DOHH2 (cell line): ENCODE data around the gene TBPL1.

Experiments
- H3F3A ChIP-seq: fragments of 200-600 bp; sonication (generic), shearing (Covaris generic); 2 replicates; pipeline ENCODE4 v1.6.0; 2016; ENCODE audit warnings: antibody characterized with exemption, mild to moderate bottlenecking; ENCODE audit not compliant: control insufficient read depth, insufficient read depth
- H3K27ac ChIP-seq: fragments of 200-600 bp; sonication (generic); 2 replicates; pipeline ENCODE4 v1.5.1; 2014; ENCODE audit warnings: low read depth, mild to moderate bottlenecking, low read length, moderate library complexity
- H3K27me3 ChIP-seq: fragments of 200-600 bp; sonication (generic); 2 replicates; pipeline ENCODE4 v1.6.1; 2014; ENCODE audit warnings: mild to moderate bottlenecking, low read length, mixed read lengths; ENCODE audit not compliant: control insufficient read depth
- H3K36me3 ChIP-seq: fragments of 200-600 bp; sonication (generic); 2 replicates; pipeline ENCODE4 v1.6.1; 2014; ENCODE audit warnings: mild to moderate bottlenecking, low read length, moderate library complexity, mixed read lengths; ENCODE audit not compliant: control insufficient read depth
- H3K4me1 ChIP-seq: fragments of 200-600 bp; sonication (generic); 2 replicates; pipeline ENCODE4 v1.6.1; 2014; ENCODE audit warnings: mild to moderate bottlenecking, low read length, mixed read lengths; ENCODE audit not compliant: control insufficient read depth
- H3K4me2 ChIP-seq: fragments of 200-600 bp; sonication (generic); 2 replicates; pipeline ENCODE4 v1.6.0; 2014; ENCODE audit warnings: mild to moderate bottlenecking, low read length, moderate library complexity
- H3K4me3 ChIP-seq: fragments of 200-600 bp; sonication (generic); 2 replicates; pipeline ENCODE4 v1.5.1; 2014; ENCODE audit warnings: mild to moderate bottlenecking, low read length, mixed read lengths
- H3K79me2 ChIP-seq: fragments of 200-600 bp; sonication (generic); 2 replicates; pipeline ENCODE4 v1.6.1; 2014; ENCODE audit warnings: mild to moderate bottlenecking, low read length, mixed read lengths; ENCODE audit not compliant: control insufficient read depth
- H3K9me2 ChIP-seq: fragments of 200-600 bp; sonication (generic); replicated peaks from 2 replicates; pipeline ENCODE4 v1.6.1; 2014; ENCODE audit warnings: mild to moderate bottlenecking, low read length, mixed read lengths; ENCODE audit not compliant: control insufficient read depth
- H3K9me3 ChIP-seq: fragments of 200-600 bp; sonication (generic); 2 replicates; pipeline ENCODE4 v1.6.1; 2014; ENCODE audit warnings: antibody characterized with exemption, low read length, mixed read lengths; ENCODE audit not compliant: control insufficient read depth, insufficient read depth
- H4K20me1 ChIP-seq: fragments of 200-600 bp; sonication (generic); 2 replicates; pipeline ENCODE4 v1.6.0; 2014; ENCODE audit warnings: low read depth, mild to moderate bottlenecking, antibody characterized with exemption, low read length, moderate library complexity; ENCODE audit not compliant: control insufficient read depth, insufficient read depth
- EZH2phosphoT487 ChIP-seq: fragments of 200-600 bp; sonication (generic); IDR thresholded peaks from 2 replicates; pipeline ENCODE4 v1.6.1; 2017; ENCODE audit warnings: borderline replicate concordance, mild to moderate bottlenecking, antibody characterized with exemption, low read length, moderate library complexity, mixed read lengths
- TF ChIP-seq, protein P1 (sequence below): fragments of 200-600 bp; sonication (generic); IDR thresholded peaks from one replicate; pipeline ENCODE4 v1.5.1; 2014; ENCODE audit warnings: antibody characterized with exemption, mild to moderate bottlenecking, low read depth, low read length; ENCODE audit not compliant: poor library complexity, severe bottlenecking

TBPL1 gene

DNA sequence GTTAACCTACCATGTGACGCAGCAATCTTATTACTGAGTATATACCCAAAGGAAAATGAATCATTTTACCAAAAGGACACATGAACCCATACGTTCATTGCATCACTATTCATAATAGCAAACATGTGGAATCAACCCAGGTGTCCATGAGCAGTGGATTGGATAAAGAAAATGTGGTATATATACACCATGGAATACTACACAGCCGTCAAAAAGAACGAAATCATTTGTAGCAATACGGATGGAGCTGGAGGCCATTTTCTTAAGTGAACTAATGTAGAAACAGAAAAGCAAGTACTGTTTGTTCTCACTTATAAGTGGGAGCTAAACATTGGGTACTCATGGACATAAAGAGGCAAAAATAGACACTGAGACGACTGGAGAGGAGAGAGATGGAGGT is 44.2 kb downstream of the TBPL1 start:
- Histone ChIP-seq H3K27me3 (0 out of 2 replicates have a peak, but pooled peaks cover 2% of the 10 kb centered on the region), H3K4me3 (no peak overlapping the region), H3F3A (no peaks in the 10 kb centered on the region), H3K36me3 (no peaks in the 10 kb centered on the region), H3K79me2 (no peaks in the 10 kb centered on the region), H4K20me1 (no peaks in the 10 kb centered on the region), H3K9me3 (no peaks in the 10 kb centered on the region), H3K27ac (no peak overlapping the region), H3K9me2 (no peaks in the 10 kb centered on the region), H3K4me2 (no peak overlapping the region), H3K4me1 (no peaks in the 10 kb centered on the region)
- no peak for TF ChIP-seq EZH2phosphoT487
- TF ChIP-seq, protein P1, sequence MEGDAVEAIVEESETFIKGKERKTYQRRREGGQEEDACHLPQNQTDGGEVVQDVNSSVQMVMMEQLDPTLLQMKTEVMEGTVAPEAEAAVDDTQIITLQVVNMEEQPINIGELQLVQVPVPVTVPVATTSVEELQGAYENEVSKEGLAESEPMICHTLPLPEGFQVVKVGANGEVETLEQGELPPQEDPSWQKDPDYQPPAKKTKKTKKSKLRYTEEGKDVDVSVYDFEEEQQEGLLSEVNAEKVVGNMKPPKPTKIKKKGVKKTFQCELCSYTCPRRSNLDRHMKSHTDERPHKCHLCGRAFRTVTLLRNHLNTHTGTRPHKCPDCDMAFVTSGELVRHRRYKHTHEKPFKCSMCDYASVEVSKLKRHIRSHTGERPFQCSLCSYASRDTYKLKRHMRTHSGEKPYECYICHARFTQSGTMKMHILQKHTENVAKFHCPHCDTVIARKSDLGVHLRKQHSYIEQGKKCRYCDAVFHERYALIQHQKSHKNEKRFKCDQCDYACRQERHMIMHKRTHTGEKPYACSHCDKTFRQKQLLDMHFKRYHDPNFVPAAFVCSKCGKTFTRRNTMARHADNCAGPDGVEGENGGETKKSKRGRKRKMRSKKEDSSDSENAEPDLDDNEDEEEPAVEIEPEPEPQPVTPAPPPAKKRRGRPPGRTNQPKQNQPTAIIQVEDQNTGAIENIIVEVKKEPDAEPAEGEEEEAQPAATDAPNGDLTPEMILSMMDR, result no peak

DNA sequence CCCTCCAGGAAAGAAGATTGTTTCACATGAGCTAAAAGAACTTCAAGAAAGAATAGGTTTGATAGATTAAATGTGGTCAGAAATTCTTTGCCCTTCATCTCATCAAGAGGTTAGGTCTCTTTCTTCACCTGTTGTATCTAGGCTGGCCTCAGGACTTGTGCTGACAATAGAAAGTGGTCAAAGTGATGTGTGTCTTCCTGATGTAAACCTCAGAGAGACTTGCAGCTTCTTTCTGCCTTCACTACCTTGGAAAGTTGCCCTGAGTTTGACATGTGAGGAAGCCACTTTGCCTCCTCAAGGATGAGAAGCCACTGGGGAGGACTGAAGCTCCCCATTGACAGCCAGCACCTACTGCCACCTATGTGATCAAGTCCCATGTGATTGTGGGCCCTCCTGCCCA is 46.3 kb downstream of the TBPL1 start:
- H3K27ac ChIP-seq, result no peak overlapping the region
- no peaks in the 10 kb centered on the region for H4K20me1 ChIP-seq
- no peaks in the 10 kb centered on the region for H3F3A ChIP-seq
- no peaks in the 10 kb centered on the region for H3K9me3 ChIP-seq
- TF ChIP-seq, protein P1, result no peak
- TF ChIP-seq EZH2phosphoT487, result no peak
- H3K27me3 ChIP-seq, result peaks cover 10% of the 10 kb centered on the region
- no peaks in the 10 kb centered on the region for H3K36me3 ChIP-seq
- H3K4me3 ChIP-seq, result no peak overlapping the region
- H3K4me2 ChIP-seq, result no peak overlapping the region
- H3K79me2 ChIP-seq, result no peaks in the 10 kb centered on the region
- H3K4me1 ChIP-seq, result no peaks in the 10 kb centered on the region
- H3K9me2 ChIP-seq, result no peaks in the 10 kb centered on the region

DNA sequence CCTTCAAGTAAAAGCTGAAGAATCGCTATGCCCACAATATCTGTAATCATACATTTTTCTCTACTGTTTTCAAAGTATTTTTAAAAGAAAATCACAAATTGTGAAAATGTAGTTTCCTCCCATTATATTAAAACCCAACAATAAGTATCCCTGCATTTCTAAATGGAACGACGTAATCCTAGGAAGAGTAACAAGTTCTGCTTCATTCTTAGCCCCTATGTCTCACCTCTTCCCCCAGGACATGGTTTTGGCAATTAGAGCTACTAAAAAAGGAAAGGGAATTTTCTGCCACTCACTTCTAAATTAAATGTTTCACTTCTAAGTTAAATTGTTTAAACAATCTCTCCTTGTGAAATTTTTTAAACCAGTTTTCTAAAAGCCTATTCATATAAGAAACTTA is 47.4 kb downstream of the TBPL1 start:
- Histone ChIP-seq H4K20me1 (no peaks in the 10 kb centered on the region), H3K79me2 (no peaks in the 10 kb centered on the region), H3K4me3 (no peak overlapping the region), H3K27ac (no peak overlapping the region), H3K27me3 (peaks cover 10% of the 10 kb centered on the region), H3F3A (no peaks in the 10 kb centered on the region), H3K9me3 (no peaks in the 10 kb centered on the region), H3K9me2 (no peaks in the 10 kb centered on the region), H3K36me3 (no peaks in the 10 kb centered on the region), H3K4me2 (no peak overlapping the region), H3K4me1 (no peaks in the 10 kb centered on the region)
- TF ChIP-seq, protein P1, result no peak
- TF ChIP-seq EZH2phosphoT487, result no peak

DNA sequence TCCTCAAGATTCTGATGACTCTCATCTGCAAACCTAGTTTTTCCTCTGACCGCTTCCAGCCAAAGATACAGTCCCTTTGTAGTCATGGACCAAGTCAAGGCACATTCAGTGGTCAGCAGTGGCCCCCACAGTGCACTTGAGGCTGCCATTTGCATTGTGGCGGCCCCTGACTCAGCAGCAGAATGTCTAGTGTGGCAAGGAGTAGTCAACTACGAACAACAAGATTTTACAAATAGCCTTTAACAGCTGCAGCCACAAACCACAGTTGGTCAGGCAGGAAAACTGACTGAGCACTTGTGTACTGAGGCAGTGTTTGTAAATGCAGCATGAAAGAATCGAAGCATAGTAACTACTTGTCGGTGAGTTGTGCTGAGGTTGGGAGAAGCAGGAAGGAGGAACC is 49.8 kb downstream of the TBPL1 start:
- no peaks in the 10 kb centered on the region for H4K20me1 ChIP-seq
- TF ChIP-seq, protein P1, result no peak
- no peak for TF ChIP-seq EZH2phosphoT487
- no peak overlapping the region for H3K27ac ChIP-seq
- no peaks in the 10 kb centered on the region for H3K4me1 ChIP-seq
- H3K9me3 ChIP-seq, result no peaks in the 10 kb centered on the region
- no peak overlapping the region for H3K4me2 ChIP-seq
- H3K9me2 ChIP-seq, result no peaks in the 10 kb centered on the region
- no peaks in the 10 kb centered on the region for H3K79me2 ChIP-seq
- H3F3A ChIP-seq, result no peaks in the 10 kb centered on the region
- no peak overlapping the region for H3K4me3 ChIP-seq
- no peaks in the 10 kb centered on the region for H3K36me3 ChIP-seq
- peaks cover 10% of the 10 kb centered on the region for H3K27me3 ChIP-seq
